ENCODE data around the gene STAG1.

DNA sequence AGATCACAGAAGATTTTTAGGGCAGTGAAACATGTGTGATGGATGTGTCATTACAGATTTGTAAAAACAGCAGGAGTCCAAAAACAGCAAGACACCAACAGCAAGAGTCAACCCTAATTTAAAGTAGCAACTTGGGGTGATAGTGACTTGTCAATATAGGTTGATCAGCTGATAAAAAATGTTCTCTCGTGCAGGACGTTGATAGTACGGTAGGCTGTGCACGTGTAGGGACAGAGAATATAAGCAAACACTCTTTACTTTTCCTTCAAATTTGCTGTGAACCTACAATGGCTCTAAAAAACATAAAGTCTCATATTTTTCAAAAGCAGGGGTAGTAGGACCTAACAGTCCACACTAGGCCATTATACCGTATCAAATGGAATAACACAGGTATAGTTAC is 120.8 kb downstream of the STAG1 start:
- TF ChIP-seq, protein P1, sequence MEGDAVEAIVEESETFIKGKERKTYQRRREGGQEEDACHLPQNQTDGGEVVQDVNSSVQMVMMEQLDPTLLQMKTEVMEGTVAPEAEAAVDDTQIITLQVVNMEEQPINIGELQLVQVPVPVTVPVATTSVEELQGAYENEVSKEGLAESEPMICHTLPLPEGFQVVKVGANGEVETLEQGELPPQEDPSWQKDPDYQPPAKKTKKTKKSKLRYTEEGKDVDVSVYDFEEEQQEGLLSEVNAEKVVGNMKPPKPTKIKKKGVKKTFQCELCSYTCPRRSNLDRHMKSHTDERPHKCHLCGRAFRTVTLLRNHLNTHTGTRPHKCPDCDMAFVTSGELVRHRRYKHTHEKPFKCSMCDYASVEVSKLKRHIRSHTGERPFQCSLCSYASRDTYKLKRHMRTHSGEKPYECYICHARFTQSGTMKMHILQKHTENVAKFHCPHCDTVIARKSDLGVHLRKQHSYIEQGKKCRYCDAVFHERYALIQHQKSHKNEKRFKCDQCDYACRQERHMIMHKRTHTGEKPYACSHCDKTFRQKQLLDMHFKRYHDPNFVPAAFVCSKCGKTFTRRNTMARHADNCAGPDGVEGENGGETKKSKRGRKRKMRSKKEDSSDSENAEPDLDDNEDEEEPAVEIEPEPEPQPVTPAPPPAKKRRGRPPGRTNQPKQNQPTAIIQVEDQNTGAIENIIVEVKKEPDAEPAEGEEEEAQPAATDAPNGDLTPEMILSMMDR (conservative IDR thresholded peaks at IDR 0.05 in 1 of 2, IDR thresholded peaks at IDR 0.05 in 1 of 2; ENCODE audit: low read depth in 1 of 2, low read length in 2 of 2): no peak
- no peak for TF ChIP-seq EZH2 (IDR thresholded peaks at IDR 0.05; ENCODE audit: low read length, missing control alignments)

Data from fibroblast of lung (primary cell).